Peyer's patch (tissue), 4 donors: Measurements from ENCODE around the gene FLOT1.

Experiments used
- POLR2A ChIP-seq, 2 donors: fragments of 450-650 bp; IDR thresholded peaks; one replicate each; pipeline ENCODE4 v1.5.1; 2017; ENCODE audit warnings: antibody characterized with exemption in 2 of 2, mild to moderate bottlenecking in 2 of 2, moderate library complexity in 2 of 2
- TF ChIP-seq, protein P1 (sequence below), 6 experiments: fragments of 450-650 bp in 4 of 6; fragments of 200-600 bp in 2 of 6; sonication (generic) in 1 of 6; IDR thresholded peaks; one replicate each; pipeline ENCODE4 v1.5.1; 2017 to 2019; ENCODE audit warnings: antibody characterized with exemption in 6 of 6, mild to moderate bottlenecking in 3 of 6, moderate library complexity in 1 of 6

- TF ChIP-seq, protein P1, sequence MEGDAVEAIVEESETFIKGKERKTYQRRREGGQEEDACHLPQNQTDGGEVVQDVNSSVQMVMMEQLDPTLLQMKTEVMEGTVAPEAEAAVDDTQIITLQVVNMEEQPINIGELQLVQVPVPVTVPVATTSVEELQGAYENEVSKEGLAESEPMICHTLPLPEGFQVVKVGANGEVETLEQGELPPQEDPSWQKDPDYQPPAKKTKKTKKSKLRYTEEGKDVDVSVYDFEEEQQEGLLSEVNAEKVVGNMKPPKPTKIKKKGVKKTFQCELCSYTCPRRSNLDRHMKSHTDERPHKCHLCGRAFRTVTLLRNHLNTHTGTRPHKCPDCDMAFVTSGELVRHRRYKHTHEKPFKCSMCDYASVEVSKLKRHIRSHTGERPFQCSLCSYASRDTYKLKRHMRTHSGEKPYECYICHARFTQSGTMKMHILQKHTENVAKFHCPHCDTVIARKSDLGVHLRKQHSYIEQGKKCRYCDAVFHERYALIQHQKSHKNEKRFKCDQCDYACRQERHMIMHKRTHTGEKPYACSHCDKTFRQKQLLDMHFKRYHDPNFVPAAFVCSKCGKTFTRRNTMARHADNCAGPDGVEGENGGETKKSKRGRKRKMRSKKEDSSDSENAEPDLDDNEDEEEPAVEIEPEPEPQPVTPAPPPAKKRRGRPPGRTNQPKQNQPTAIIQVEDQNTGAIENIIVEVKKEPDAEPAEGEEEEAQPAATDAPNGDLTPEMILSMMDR (IDR thresholded peaks at IDR 0.05), result peak in 3 of 6 experiments; percentile 26 to 40 (median 30)
- TF ChIP-seq POLR2A (IDR thresholded peaks at IDR 0.05), result peak; percentile 92 to 95
Observed at GRCh38 chr6:30719791-30720737, 22.4 kb downstream of the FLOT1 start, which contains the start of gene TUBB.
